Measurements from ENCODE around the gene UGT1A4. TPM values are rescaled to one million over a fixed set of nuclear protein-coding genes. Genes with fewer than 3 reads are reported as not detected.

The UGT1A4 gene
- polyA plus RNA-seq, 3 donors, result not detected

DNA sequence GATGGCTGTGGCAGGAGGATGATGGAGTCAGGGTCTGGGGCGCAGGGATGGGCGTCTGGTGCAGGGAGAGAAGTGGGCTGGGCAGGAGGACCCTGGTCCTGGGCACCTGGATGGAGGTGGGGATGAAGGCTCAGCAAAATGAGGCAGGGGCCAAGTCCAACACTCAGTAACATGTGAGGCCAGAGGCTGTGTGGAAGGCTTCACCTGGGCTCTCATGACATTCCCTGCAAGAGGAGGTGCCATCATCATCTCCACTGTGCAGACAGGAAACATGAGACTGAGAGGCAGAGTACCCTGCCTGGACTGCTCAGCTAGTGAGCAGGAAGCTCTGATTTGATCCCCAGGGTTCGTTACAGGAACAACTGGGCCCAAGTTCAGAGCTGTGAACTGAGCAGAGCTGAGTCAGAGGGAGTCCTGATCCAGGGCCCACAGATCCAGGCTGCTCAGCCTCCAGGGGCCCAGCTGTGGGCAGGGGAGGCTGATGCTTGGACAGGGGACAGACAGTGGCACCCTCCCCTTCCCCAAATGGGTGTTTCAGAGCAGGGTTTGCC lies 98.9 kb downstream of the UGT1A4 start:
- no peak overlapping the region for H3K27ac ChIP-seq (ENCODE audit: low read depth, low read length)
- WGBS, 3 donors, result 71 to 81% (median 75%) methylated on average over 3 of the region's 3 CpGs

DNA sequence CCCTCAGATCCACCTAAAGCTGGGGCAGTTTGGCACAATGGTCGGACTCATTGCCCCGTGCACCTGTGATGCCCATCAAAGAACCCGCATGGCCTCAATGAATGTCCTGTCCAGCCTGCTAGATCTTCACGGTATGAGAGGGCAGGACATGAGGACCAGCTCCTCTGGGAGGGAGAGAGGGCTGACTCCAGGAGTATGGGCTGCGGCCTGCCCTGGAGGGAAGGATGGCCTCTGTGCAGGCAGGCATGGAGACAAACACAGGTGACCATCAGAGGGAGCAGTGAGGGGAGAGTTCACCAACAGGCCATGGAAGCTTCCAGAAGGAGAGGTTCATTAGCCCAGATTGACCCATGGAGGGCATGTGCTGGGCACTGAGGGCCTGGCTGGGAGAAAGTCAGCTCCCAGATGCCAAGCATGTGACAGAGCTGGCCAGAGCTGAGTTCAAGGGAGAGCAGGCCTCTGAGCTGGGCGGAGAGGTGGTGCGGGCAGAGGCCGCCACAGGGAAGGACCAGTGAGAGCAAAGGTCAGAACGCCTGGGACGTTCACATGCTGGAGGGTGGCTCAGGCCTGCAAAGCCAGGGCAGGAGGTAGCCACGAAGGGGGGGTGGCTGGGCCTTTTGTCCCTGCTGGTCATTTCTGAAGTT lies 99.6 kb downstream of the UGT1A4 start:
- no peak overlapping the region for H3K27ac ChIP-seq (ENCODE audit: low read depth, low read length)
- WGBS, 3 donors, result 76 to 92% (median 82%) methylated on average over 11 of the region's 11 CpGs

DNA sequence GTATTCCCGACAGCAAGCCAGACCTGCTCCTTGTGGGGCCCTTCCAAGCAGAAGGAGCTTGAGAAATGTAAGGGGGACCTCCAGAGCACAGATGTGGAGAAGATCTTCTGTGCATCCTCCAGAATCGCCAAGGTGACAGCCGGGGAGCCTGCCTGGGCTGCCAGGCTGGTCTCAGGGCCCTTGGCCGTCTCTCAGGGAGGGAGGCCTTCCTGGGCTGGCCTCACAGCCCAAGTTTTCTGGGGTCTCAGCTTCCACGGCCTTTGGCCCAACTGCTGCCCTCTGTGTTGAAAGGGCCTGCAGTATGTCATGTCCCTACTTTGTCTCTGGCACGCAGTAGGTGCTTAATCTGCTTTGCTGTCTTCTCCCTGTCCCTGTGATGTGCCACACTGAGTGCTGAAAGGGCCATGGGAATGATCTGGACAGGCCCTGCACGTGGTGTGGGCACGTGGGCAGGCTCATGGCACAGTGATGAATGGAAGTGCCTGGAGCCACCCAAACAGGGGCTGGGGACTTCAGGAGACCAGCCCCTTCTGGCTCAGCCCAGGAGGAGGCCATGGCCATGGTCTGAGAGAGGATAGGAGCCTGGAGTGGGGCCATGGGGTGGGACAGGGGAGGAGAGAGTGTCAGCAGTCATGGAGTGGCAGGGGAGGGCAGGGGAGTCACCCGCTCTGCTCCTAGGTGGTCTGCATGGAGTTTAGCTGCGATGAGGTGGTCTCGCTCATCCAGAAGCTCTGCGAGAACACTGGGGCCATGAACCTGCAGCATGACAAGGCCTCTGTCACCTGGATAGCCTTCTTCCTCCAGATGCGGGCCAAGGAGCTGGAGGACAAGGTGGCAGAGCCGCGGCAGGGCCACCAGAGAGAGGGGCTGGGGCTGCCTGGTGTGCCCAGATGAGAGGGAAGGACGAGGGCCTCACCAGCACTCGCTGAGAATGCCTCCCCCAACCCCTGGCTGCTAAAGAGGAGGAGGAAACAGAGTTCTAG lies 100.4 kb downstream of the UGT1A4 start:
- H3K27ac ChIP-seq (ENCODE audit: low read depth, low read length), result no peak overlapping the region
- 74 to 82% (median 78%) methylated on average over 17 of the region's 17 CpGs for WGBS, 3 donors

DNA sequence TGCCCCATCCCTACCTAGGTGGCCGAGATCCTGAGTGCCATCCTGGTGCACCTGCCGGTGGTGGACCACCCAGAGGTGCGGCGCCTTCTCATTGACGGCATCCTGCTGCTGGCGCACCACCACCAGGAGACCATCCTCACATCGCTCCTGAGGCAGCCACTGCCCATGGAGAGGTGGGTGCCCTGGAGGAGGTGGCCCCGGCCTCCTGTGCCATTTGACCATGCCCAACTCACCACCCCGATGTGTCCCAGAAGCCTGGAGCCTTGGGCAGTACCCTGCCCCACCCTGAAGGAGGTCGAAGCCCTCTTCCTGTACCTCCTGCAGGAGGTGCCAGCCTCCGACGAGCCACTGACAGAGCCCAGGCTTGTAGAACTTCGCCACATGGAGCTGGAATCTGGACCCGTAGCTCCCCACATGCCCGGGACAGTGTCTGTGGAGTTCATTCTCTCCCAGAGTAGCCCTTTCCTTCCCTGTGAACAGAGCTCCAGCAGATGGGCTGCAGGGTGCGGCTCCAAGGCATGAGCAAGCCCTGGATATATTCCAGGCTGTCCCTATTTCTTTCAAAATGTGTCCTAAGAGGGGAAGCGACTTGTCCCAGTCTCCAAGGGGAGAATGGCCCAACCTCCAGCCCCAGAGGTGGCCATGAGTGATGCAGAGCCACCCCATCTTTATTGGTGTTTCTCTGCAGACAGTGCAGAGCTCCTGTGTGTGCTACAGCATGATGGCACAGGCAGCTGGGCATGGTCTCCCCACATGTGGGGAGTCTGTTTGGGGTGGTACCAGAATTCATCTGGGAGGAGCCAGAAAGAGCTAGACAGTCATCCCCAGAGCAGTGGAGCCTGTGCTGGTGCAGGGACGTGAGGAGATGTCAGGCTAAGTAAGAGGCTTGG lies 101.6 kb downstream of the UGT1A4 start:
- no peak overlapping the region for H3K27ac ChIP-seq (ENCODE audit: low read depth, low read length)
- WGBS, 3 donors, result 83 to 87% (median 84%) methylated on average over 18 of the region's 18 CpGs

DNA sequence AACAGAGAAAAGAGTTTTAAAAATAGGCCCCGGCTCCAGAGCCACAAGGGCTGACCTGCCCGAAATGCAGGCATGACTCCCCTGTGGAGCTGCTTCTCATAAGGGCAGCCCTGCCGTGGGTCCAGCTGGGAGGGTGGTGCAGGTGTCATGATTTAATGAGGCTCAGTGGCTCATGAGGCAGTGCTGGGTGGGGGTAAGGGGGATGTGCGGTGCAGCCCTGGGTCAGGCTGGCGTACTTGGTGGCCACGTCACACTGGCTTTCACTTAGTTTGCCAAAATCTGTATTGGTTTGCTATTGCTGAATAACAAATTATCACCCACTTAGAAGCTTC lies 102.2 kb downstream of the UGT1A4 start:
- no peak overlapping the region for H3K27ac ChIP-seq (ENCODE audit: low read depth, low read length)
- 81 to 85% (median 85%) methylated on average over 6 of the region's 6 CpGs for WGBS, 3 donors

DNA sequence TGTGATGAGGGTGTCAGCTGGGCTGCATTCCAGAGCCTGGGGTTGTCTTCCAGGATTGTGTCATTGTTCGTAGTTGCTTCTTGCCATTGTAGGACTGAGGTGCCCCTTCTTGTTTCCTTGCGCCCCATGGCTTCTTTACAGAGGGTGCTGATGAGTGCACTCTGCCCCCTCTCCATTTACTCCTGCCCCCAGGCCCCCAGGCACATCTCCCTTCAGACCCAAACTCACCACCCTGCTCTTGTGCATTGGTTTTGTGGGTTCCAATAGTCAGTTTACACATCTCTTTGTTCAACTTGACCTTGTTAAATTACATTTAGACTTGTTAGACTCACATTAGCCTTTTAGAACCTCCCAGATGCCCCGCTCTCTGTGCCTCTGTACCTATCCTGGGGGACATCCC lies 102.7 kb downstream of the UGT1A4 start:
- no peak overlapping the region for H3K27ac ChIP-seq (ENCODE audit: low read depth, low read length)
- WGBS, 3 donors, result 82 to 93% (median 91%) methylated on average over 3 of the region's 3 CpGs

DNA sequence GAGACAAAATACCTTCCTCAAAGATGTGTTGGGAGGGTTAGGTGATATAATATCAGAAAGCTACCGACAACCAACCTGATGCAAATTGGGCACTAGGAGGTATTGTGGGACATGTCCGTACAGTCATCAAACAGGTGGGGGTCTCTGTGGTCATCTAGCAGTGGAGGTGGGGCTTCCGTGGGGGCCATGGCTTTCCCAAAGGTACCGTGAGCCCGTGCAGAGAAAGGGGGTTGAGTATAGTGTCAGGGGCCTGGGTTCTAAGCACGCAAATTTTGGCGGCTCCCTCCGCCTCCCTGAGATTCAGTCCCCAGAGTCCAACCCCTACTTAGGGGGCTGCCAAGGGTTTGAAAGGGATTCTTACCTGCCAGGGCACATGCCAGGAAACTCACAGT lies 103.2 kb downstream of the UGT1A4 start:
- no peak overlapping the region for H3K27ac ChIP-seq (ENCODE audit: low read depth, low read length)
- WGBS, 3 donors, result 83 to 95% (median 90%) methylated on average over 8 of the region's 8 CpGs

DNA sequence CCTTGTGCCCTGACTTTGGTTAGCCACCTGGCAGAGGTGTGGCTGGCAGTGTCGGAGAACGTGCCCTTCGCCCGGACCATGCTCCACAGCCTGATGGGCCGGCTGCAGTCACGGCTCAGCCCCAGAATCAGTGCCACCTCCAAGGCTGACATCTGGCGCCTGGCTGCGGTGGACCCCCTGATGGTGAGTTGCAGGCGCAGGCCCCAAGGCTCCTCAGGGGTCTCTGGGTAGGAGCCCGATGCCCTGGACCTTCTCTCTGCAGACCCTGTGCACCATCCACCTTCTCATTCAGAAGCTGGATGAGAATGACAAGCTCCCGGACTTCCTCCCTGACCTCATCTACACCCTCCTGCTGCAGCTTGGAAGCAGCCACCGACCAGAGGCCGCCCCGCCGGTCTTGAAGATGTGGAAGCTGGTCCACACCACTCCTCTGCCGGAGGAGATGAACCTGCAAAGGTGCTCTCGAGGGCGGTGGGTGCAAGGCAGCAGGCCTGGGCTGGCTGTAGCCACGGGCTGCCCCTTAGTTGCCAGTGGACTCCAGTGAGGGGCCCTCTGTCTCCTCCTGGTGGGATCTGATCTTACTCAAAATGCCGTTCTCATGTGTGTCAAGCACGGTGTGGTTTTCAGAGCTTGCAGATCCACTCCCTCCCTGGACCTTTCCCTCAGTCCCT lies 103.7 kb downstream of the UGT1A4 start:
- H3K27ac ChIP-seq (ENCODE audit: low read depth, low read length), result no peak overlapping the region
- 79 to 94% (median 89%) methylated on average over 21 of the region's 21 CpGs for WGBS, 3 donors

Other genes starting within 250 kb of the UGT1A4 start
- 10 to 100 TPM; 11.5 to 26.4 (median 16.2) TPM for gene USP40, start 152.0 kb upstream of the UGT1A4 start, polyA plus RNA-seq
- gene UGT1A8, start 101.1 kb upstream of the UGT1A4 start, polyA plus RNA-seq, result not detected
- under 1 TPM in 1 of 3 donors, not detected in 2; 0.59 TPM for gene UGT1A10, start 82.3 kb upstream of the UGT1A4 start, polyA plus RNA-seq
- not detected for gene UGT1A9, start 46.8 kb upstream of the UGT1A4 start, polyA plus RNA-seq
- gene UGT1A7, start 36.8 kb upstream of the UGT1A4 start, polyA plus RNA-seq, result not detected
- gene UGT1A6, start 25.8 kb upstream of the UGT1A4 start, polyA plus RNA-seq, result under 1 TPM in 2 of 3 donors, not detected in 1; 0.39 to 0.79 TPM
- under 1 TPM in 1 of 3 donors, not detected in 2; 0.04 TPM for gene UGT1A5, start 5.8 kb upstream of the UGT1A4 start, polyA plus RNA-seq
- not detected for gene UGT1A3, start 10.3 kb downstream of the UGT1A4 start, polyA plus RNA-seq
- gene UGT1A1, start 41.5 kb downstream of the UGT1A4 start, polyA plus RNA-seq, result under 1 TPM in 2 of 3 donors, not detected in 1; 0.03 to 0.06 TPM
- gene MROH2A, start 59.6 kb downstream of the UGT1A4 start, polyA plus RNA-seq, result 1 to 10 TPM in 1 of 3 donors, under 1 TPM in 2; 0.09 to 2.2 (median 0.14) TPM
- gene HJURP, start 135.8 kb downstream of the UGT1A4 start, polyA plus RNA-seq, result under 1 TPM in 2 of 3 donors, not detected in 1; 0.07 to 0.16 TPM
- gene TRPM8, start 198.6 kb downstream of the UGT1A4 start, polyA plus RNA-seq, result under 1 TPM in 1 of 3 donors, not detected in 2; 0.12 TPM

Data from adipose tissue (tissue), 3 donors.